ENCODE data around the gene LYZL4.

GRCh38 chr3:42419563-42419962 lies 9.2 kb upstream of the LYZL4 start:
- TF ChIP-seq CTCF (IDR thresholded peaks at IDR 0.05 in 2 of 3, conservative IDR thresholded peaks at IDR 0.05 in 1 of 3; ENCODE audit: borderline replicate concordance in 1 of 3, insufficient read depth in 1 of 3, low read depth in 2 of 3, low read length in 2 of 3), result no peak
- no peak for TF ChIP-seq POLR2AphosphoS5 (IDR thresholded peaks at IDR 0.05; ENCODE audit: low read depth, low read length)
- no peak for TF ChIP-seq EZH2 (IDR thresholded peaks at IDR 0.05)
- TF ChIP-seq POLR2A (IDR thresholded peaks at IDR 0.05; ENCODE audit: borderline replicate concordance, extremely low read depth, insufficient read depth, insufficient read length), result no peak
- no peak for TF ChIP-seq RAD21 (IDR thresholded peaks at IDR 0.05; ENCODE audit: low read depth)
- TF ChIP-seq, protein P1, sequence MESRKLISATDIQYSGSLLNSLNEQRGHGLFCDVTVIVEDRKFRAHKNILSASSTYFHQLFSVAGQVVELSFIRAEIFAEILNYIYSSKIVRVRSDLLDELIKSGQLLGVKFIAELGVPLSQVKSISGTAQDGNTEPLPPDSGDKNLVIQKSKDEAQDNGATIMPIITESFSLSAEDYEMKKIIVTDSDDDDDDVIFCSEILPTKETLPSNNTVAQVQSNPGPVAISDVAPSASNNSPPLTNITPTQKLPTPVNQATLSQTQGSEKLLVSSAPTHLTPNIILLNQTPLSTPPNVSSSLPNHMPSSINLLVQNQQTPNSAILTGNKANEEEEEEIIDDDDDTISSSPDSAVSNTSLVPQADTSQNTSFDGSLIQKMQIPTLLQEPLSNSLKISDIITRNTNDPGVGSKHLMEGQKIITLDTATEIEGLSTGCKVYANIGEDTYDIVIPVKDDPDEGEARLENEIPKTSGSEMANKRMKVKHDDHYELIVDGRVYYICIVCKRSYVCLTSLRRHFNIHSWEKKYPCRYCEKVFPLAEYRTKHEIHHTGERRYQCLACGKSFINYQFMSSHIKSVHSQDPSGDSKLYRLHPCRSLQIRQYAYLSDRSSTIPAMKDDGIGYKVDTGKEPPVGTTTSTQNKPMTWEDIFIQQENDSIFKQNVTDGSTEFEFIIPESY (IDR thresholded peaks at IDR 0.05; ENCODE audit: extremely low read depth, insufficient replicate concordance, low read length), result no peak
- TF ChIP-seq ATF3 (IDR thresholded peaks at IDR 0.05), result no peak
